Measurements from ENCODE around the gene DCANP1. TPM values are rescaled to one million over a fixed set of nuclear protein-coding genes. Genes with fewer than 3 reads are reported as not detected.

The DCANP1 gene
- total and polyA plus RNA-seq, 2 of the 13 experiments (the other 11 are each of a cell fraction or from before 2014, with no cell fraction given), result not detected

DNA sequence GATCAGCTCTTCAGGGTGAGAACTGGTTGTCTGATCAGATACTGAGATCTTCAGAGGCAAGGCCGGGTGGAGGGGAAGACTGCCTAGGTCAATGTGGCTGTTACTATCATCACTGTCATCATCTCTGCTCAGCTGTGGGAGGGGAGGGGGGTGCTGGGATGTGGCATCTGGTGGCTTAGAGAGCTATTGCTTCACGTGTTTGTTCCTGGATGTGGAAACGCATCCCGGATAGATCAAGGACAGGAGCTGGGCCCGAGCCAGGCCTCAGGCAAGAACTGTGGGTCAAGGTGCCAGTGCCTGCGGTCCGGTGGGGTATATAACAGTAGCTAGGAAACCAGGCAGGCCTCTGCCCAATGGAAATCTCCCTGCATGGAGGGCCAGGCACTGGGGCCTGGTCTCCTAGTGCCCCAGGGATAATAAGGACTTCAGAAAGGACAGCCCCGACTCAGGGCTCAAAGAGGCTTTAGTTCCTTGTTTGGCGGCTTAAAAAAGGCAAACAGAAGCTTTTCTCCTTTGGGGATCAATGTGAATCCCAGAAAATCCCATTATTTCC is 35.3 kb upstream of the DCANP1 start (continued):
- no peak for TF ChIP-seq DMTF1 (CRISPR knock-in tag; IDR thresholded peaks at IDR 0.05)
- TF ChIP-seq BCLAF1 (IDR thresholded peaks at IDR 0.05), result no peak
- no peak for TF ChIP-seq CC2D1A (CRISPR knock-in tag; IDR thresholded peaks at IDR 0.05)
- no peak for TF ChIP-seq AKAP8 (CRISPR knock-in tag; IDR thresholded peaks at IDR 0.05)
- TF ChIP-seq RBM39 (IDR thresholded peaks at IDR 0.05; ENCODE audit: low read depth, low read length, poor library complexity, severe bottlenecking), result no peak
- peak; percentile 94 for TF ChIP-seq NCOA2 (CRISPR knock-in tag; IDR thresholded peaks at IDR 0.05)
- peak; percentile 14; the same call in 1 of the 2 replicates for TF ChIP-seq SMC3 (IDR thresholded peaks at IDR 0.05; ENCODE audit: low read length)
- no peak for TF ChIP-seq RAD51 (IDR thresholded peaks at IDR 0.05; ENCODE audit: borderline replicate concordance)
- no peak for TF ChIP-seq ZNF615 (CRISPR knock-in tag; IDR thresholded peaks at IDR 0.05; ENCODE audit: borderline replicate concordance)
- TF ChIP-seq PRPF4 (IDR thresholded peaks at IDR 0.05; ENCODE audit: low read depth, low read length, poor library complexity, severe bottlenecking), result no peak
- TF ChIP-seq ZNF704 (CRISPR knock-in tag; IDR thresholded peaks at IDR 0.05; ENCODE audit: borderline replicate concordance), result no peak
- TF ChIP-seq ZNF724P (CRISPR knock-in tag; IDR thresholded peaks at IDR 0.05; ENCODE audit: borderline replicate concordance), result no peak
- peak; percentile 58 for TF ChIP-seq ZNF781 (CRISPR knock-in tag; IDR thresholded peaks at IDR 0.05; ENCODE audit: borderline replicate concordance, not compliant biosample characterization)
- no peak for TF ChIP-seq ZNF775 (CRISPR knock-in tag; IDR thresholded peaks at IDR 0.05; ENCODE audit: borderline replicate concordance)
- no peak for TF ChIP-seq ZNF335 (CRISPR knock-in tag; IDR thresholded peaks at IDR 0.05)
- TF ChIP-seq ZNF530 (CRISPR knock-in tag; IDR thresholded peaks at IDR 0.05; ENCODE audit: low read depth), result no peak
- TF ChIP-seq, protein P1, sequence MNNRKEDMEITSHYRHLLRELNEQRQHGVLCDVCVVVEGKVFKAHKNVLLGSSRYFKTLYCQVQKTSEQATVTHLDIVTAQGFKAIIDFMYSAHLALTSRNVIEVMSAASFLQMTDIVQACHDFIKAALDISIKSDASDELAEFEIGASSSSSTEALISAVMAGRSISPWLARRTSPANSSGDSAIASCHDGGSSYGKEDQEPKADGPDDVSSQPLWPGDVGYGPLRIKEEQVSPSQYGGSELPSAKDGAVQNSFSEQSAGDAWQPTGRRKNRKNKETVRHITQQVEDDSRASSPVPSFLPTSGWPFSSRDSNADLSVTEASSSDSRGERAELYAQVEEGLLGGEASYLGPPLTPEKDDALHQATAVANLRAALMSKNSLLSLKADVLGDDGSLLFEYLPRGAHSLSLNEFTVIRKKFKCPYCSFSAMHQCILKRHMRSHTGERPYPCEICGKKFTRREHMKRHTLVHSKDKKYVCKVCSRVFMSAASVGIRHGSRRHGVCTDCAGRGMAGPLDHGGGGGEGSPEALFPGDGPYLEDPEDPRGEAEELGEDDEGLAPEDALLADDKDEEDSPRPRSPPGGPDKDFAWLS (CRISPR knock-in tag; IDR thresholded peaks at IDR 0.05; ENCODE audit: borderline replicate concordance), result no peak
- no peak for TF ChIP-seq ZNF274 (CRISPR knock-in tag; IDR thresholded peaks at IDR 0.05)
- TF ChIP-seq ZNF143 (CRISPR knock-in tag; IDR thresholded peaks at IDR 0.05), result peak; percentile 27; the same call in 1 of the 2 replicates
- no peak for TF ChIP-seq ZFP1 (CRISPR knock-in tag; IDR thresholded peaks at IDR 0.05)
- TF ChIP-seq RELA (CRISPR knock-in tag; IDR thresholded peaks at IDR 0.05), result no peak
- peak; percentile 82; the same call in 1 of the 2 replicates for TF ChIP-seq ZNF331 (CRISPR knock-in tag; IDR thresholded peaks at IDR 0.05)
- TF ChIP-seq ZNF383 (CRISPR knock-in tag; IDR thresholded peaks at IDR 0.05; ENCODE audit: borderline replicate concordance), result no peak

All from HepG2 (cell line).